ENCODE results near the gene SUCO. TPM values are rescaled to one million over a fixed set of nuclear protein-coding genes. Genes with fewer than 3 reads are reported as not detected.

Gene SUCO
- total and polyA plus RNA-seq, 2 donors = 27.2 to 30.5 TPM

DNA sequence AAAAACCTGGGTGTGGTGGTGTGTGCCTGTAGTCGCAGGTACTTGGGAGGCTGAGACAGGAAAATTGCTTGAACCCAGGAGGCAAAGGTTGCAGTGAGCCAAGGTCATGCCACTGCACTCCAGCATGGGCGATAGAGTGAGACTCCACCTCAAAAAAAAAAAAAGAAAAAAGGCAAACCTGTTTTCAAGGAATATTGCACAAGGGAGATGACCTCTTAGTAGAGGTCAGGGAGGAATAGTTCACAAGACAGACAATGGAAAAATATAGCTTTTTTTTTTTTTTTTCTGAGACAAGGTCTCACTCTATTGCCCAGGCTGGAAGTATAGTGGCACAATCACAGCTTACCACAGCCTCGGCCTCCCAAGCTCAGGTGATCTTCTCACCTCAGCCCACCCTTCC, 22.5 kb upstream of the SUCO start:
- Histone ChIP-seq H3K9me3 (ENCODE audit: control insufficient read depth in 2 of 2, insufficient read depth in 1 of 2, low read length in 1 of 2) (no peaks in the 10 kb centered on the region), H3K4me3 (ENCODE audit: low read length in 2 of 2) (no peak overlapping the region), H3K4me1 (ENCODE audit: control insufficient read depth in 2 of 2, insufficient read depth in 2 of 2, low read length in 2 of 2) (no peaks in the 10 kb centered on the region), H3K36me3 (ENCODE audit: control insufficient read depth in 2 of 2, insufficient read depth in 2 of 2, low read length in 1 of 2) (no peaks in the 10 kb centered on the region), H3K27me3 (ENCODE audit: control insufficient read depth in 2 of 2, insufficient read depth in 1 of 2, low read length in 1 of 2) (no peaks in the 10 kb centered on the region), H3K27ac (ENCODE audit: low read depth in 1 of 2, low read length in 1 of 2) (no peak overlapping the region)
- DNase-seq (ENCODE audit: low read depth in 6 of 9, low spot score in 9 of 9) = no peak
- over 99% methylated on average over 3 of the region's 3 CpGs for WGBS

DNA sequence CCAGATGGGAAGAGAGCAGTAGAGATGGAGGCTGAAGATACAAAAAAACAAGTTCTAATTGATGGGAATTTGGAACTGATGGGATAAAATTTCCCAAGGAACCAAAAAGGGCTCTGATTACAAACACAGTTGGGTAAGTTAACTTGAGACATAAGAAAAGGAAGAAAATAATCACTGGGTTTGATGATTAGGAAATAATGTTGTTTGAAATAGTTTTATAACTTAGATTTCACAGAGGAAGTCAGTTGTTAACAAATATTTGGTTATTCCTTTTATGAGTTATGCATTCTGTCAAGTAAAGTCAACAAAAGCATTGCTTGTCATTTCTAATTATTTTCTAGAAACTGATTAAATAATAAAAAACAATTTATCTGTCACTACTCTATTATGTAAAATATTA, 20.4 kb upstream of the SUCO start:
- Histone ChIP-seq H3K27ac (ENCODE audit: low read depth in 1 of 2, low read length in 1 of 2) (no peak overlapping the region), H3K9me3 (ENCODE audit: control insufficient read depth in 2 of 2, insufficient read depth in 1 of 2, low read length in 1 of 2) (no peaks in the 10 kb centered on the region), H3K4me1 (ENCODE audit: control insufficient read depth in 2 of 2, insufficient read depth in 2 of 2, low read length in 2 of 2) (no peaks in the 10 kb centered on the region), H3K36me3 (ENCODE audit: control insufficient read depth in 2 of 2, insufficient read depth in 2 of 2, low read length in 1 of 2) (no peaks in the 10 kb centered on the region), H3K4me3 (ENCODE audit: low read length in 2 of 2) (no peak overlapping the region), H3K27me3 (ENCODE audit: control insufficient read depth in 2 of 2, insufficient read depth in 1 of 2, low read length in 1 of 2) (no peaks in the 10 kb centered on the region)
- no peak for DNase-seq (ENCODE audit: low read depth in 6 of 9, low spot score in 9 of 9)

DNA sequence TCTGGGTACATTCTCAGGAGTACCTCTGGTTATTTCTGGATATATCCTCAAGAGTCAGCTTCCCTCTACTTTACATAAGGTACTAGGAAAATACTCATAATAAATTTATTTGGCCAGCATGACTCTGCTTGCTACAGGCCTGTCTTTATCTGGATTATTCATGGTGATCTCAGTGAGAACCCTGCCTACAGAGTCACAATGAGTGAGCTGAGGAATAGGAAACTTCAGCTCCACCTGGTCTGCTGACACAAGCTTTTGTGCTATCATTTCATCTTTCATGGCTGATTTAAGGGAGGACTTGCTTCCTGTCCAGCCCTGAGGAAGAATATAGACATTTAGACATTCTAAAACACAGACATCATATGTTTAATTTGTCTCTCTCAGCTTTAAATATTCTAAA, 19.5 kb upstream of the SUCO start:
- no peaks in the 10 kb centered on the region for H3K9me3 ChIP-seq (ENCODE audit: control insufficient read depth in 2 of 2, insufficient read depth in 1 of 2, low read length in 1 of 2)
- H3K4me3 ChIP-seq (ENCODE audit: low read length in 2 of 2) = no peak overlapping the region
- no peaks in the 10 kb centered on the region for H3K36me3 ChIP-seq (ENCODE audit: control insufficient read depth in 2 of 2, insufficient read depth in 2 of 2, low read length in 1 of 2)
- no peaks in the 10 kb centered on the region for H3K4me1 ChIP-seq (ENCODE audit: control insufficient read depth in 2 of 2, insufficient read depth in 2 of 2, low read length in 2 of 2)
- no peak overlapping the region for H3K27ac ChIP-seq (ENCODE audit: low read depth in 1 of 2, low read length in 1 of 2)
- no peak for DNase-seq (ENCODE audit: low read depth in 6 of 9, low spot score in 9 of 9)
- H3K27me3 ChIP-seq (ENCODE audit: control insufficient read depth in 2 of 2, insufficient read depth in 1 of 2, low read length in 1 of 2) = no peaks in the 10 kb centered on the region

DNA sequence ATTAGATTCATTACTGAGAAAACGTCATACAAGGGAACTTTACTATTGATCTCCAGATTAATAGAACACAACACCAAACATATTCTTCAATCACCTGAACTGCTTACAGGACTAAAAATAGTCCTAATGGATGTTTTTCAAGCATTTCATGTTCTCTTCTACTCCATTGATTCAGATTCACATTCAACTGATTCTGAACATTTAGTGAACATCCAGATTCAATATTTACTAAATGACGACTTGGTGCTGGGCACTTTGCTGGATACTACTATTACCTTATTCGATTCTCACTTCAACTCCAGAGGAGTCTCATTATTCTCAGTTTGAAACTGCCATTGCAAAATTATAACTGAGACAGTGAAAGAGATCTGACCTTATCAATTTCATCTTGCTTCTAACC, 18.8 kb upstream of the SUCO start:
- Histone ChIP-seq H3K4me3 (ENCODE audit: low read length in 2 of 2) (no peak overlapping the region), H3K27me3 (ENCODE audit: control insufficient read depth in 2 of 2, insufficient read depth in 1 of 2, low read length in 1 of 2) (no peaks in the 10 kb centered on the region), H3K4me1 (ENCODE audit: control insufficient read depth in 2 of 2, insufficient read depth in 2 of 2, low read length in 2 of 2) (no peaks in the 10 kb centered on the region), H3K27ac (ENCODE audit: low read depth in 1 of 2, low read length in 1 of 2) (no peak overlapping the region), H3K36me3 (ENCODE audit: control insufficient read depth in 2 of 2, insufficient read depth in 2 of 2, low read length in 1 of 2) (no peaks in the 10 kb centered on the region), H3K9me3 (ENCODE audit: control insufficient read depth in 2 of 2, insufficient read depth in 1 of 2, low read length in 1 of 2) (no peaks in the 10 kb centered on the region)
- WGBS = 95% methylated on average over 3 of the region's 3 CpGs
- DNase-seq (ENCODE audit: low read depth in 6 of 9, low spot score in 9 of 9) = no peak

DNA sequence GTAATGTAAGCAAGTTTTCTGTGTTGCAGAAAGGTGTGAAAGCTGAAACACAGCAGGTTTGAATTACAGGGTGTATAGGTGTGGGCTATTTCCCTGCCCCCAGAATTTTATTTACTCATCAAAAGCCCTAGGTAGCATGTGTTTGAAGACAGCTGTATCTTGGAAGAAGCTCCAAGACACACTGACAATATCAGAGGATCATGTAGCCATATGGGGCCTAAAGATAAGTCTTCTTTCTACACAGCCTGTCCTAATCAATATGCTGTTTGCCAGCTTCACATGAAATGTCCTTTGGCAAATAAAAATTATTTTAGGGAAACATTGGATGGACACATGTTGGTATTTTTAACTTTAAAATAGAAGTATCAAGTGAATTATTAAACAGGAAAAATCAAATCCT, 17.5 kb upstream of the SUCO start:
- no peak for DNase-seq (ENCODE audit: low read depth in 6 of 9, low spot score in 9 of 9)
- no peak overlapping the region for H3K27ac ChIP-seq (ENCODE audit: low read depth in 1 of 2, low read length in 1 of 2)
- no peaks in the 10 kb centered on the region for H3K4me1 ChIP-seq (ENCODE audit: control insufficient read depth in 2 of 2, insufficient read depth in 2 of 2, low read length in 2 of 2)
- H3K9me3 ChIP-seq (ENCODE audit: control insufficient read depth in 2 of 2, insufficient read depth in 1 of 2, low read length in 1 of 2) = no peaks in the 10 kb centered on the region
- no peak overlapping the region for H3K4me3 ChIP-seq (ENCODE audit: low read length in 2 of 2)
- no peaks in the 10 kb centered on the region for H3K36me3 ChIP-seq (ENCODE audit: control insufficient read depth in 2 of 2, insufficient read depth in 2 of 2, low read length in 1 of 2)
- no peaks in the 10 kb centered on the region for H3K27me3 ChIP-seq (ENCODE audit: control insufficient read depth in 2 of 2, insufficient read depth in 1 of 2, low read length in 1 of 2)

DNA sequence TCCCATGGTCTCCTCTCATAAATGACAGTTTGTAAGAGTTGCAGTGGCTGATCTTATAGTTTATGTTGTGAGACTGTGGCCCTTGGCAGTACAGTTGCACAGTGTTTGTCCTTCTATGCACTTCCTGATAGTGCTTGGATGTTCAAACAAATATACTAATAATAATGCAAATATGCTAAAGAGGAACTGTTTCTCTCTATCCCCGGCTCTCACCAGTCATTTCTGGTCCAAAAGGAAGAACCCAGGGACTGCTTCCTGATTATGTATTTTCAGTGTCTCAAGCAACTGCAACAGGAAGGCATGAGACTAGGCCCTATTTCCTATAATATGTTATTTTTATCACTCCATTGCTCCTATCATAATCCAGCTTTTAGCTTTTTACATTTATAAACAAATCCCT, 17.0 kb upstream of the SUCO start:
- no peak for DNase-seq (ENCODE audit: low read depth in 6 of 9, low spot score in 9 of 9)
- no peaks in the 10 kb centered on the region for H3K9me3 ChIP-seq (ENCODE audit: control insufficient read depth in 2 of 2, insufficient read depth in 1 of 2, low read length in 1 of 2)
- no peaks in the 10 kb centered on the region for H3K36me3 ChIP-seq (ENCODE audit: control insufficient read depth in 2 of 2, insufficient read depth in 2 of 2, low read length in 1 of 2)
- no peaks in the 10 kb centered on the region for H3K4me1 ChIP-seq (ENCODE audit: control insufficient read depth in 2 of 2, insufficient read depth in 2 of 2, low read length in 2 of 2)
- no peak overlapping the region for H3K27ac ChIP-seq (ENCODE audit: low read depth in 1 of 2, low read length in 1 of 2)
- WGBS = 74% methylated on average over 1 of the region's 1 CpG
- H3K27me3 ChIP-seq (ENCODE audit: control insufficient read depth in 2 of 2, insufficient read depth in 1 of 2, low read length in 1 of 2) = no peaks in the 10 kb centered on the region
- H3K4me3 ChIP-seq (ENCODE audit: low read length in 2 of 2) = no peak overlapping the region

DNA sequence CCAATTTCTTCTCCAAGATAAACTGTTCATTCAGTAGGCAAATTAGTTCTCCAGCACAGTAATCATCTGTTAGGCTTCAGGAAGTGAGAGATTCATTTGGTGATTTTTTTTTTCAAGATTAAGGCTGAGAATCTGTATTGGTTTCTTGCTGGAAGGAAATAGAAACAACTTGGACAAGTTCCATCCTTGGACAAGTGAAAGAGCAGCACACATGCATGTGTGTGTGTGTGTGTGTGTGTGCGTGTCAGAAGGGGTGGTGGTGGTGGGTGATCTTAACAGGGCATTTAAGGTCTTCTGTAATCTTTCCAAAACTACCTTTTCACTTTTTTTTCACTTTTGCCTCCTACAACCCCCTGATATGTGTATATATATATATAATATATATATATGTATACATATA, 15.9 kb upstream of the SUCO start:
- H3K4me1 ChIP-seq (ENCODE audit: control insufficient read depth in 2 of 2, insufficient read depth in 2 of 2, low read length in 2 of 2) = no peaks in the 10 kb centered on the region
- no peaks in the 10 kb centered on the region for H3K9me3 ChIP-seq (ENCODE audit: control insufficient read depth in 2 of 2, insufficient read depth in 1 of 2, low read length in 1 of 2)
- H3K4me3 ChIP-seq (ENCODE audit: low read length in 2 of 2) = no peak overlapping the region
- no peak for DNase-seq (ENCODE audit: low read depth in 6 of 9, low spot score in 9 of 9)
- H3K27me3 ChIP-seq (ENCODE audit: control insufficient read depth in 2 of 2, insufficient read depth in 1 of 2, low read length in 1 of 2) = no peaks in the 10 kb centered on the region
- no peak overlapping the region for H3K27ac ChIP-seq (ENCODE audit: low read depth in 1 of 2, low read length in 1 of 2)
- H3K36me3 ChIP-seq (ENCODE audit: control insufficient read depth in 2 of 2, insufficient read depth in 2 of 2, low read length in 1 of 2) = no peaks in the 10 kb centered on the region
- 100% methylated on average over 1 of the region's 1 CpG for WGBS

DNA sequence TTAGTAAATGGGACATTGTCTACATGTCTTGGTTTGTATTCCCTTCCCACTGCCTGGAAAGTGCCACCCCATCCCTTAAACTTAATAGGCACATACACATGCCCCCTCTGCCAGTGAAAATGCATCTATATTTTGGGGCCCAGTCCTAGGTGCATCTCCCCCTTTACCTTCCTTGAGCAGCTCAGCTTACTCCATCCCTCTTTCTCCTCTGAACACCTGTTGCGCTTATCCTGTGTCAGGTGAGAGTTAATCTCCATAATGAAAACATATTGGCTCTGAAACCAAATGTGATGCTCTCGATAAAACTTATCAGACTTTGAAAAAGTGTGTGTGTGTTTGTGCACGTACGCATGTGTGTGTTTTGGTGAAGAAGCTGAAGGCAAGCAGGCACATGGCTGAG, 15.4 kb upstream of the SUCO start:
- no peaks in the 10 kb centered on the region for H3K36me3 ChIP-seq (ENCODE audit: control insufficient read depth in 2 of 2, insufficient read depth in 2 of 2, low read length in 1 of 2)
- H3K27me3 ChIP-seq (ENCODE audit: control insufficient read depth in 2 of 2, insufficient read depth in 1 of 2, low read length in 1 of 2) = no peaks in the 10 kb centered on the region
- no peaks in the 10 kb centered on the region for H3K4me1 ChIP-seq (ENCODE audit: control insufficient read depth in 2 of 2, insufficient read depth in 2 of 2, low read length in 2 of 2)
- no peak overlapping the region for H3K27ac ChIP-seq (ENCODE audit: low read depth in 1 of 2, low read length in 1 of 2)
- no peak for DNase-seq (ENCODE audit: low read depth in 6 of 9, low spot score in 9 of 9)
- no peak overlapping the region for H3K4me3 ChIP-seq (ENCODE audit: low read length in 2 of 2)
- H3K9me3 ChIP-seq (ENCODE audit: control insufficient read depth in 2 of 2, insufficient read depth in 1 of 2, low read length in 1 of 2) = no peaks in the 10 kb centered on the region
- 98% methylated on average over 4 of the region's 4 CpGs for WGBS

DNA sequence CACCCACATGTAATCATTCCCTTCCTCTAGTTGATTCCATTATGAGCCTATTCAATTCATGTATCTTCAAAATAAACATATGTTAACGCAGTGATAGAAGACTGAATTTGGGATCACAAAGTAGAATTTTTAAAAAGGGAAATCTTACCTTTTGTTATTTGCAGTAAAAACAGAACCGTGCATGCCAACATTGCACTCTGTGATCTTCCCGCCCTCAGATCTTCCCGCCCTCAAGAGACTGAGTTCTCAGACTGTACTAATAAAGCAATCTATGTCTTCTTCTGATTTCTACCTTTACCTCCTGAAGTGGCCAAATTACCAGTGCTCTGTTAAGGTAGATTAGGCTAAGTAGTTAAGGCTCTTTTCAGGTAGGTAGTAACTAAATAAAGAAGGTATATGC, 3.6 kb upstream of the SUCO start:
- H3K27ac ChIP-seq (ENCODE audit: low read depth in 1 of 2, low read length in 1 of 2) = no peak overlapping the region
- no peak overlapping the region for H3K4me3 ChIP-seq (ENCODE audit: low read length in 2 of 2)
- DNase-seq (ENCODE audit: low read depth in 6 of 9, low spot score in 9 of 9) = no peak
- peaks cover 0 to 11% of the 10 kb centered on the region in 2 donors for H3K4me1 ChIP-seq (ENCODE audit: control insufficient read depth in 2 of 2, insufficient read depth in 2 of 2, low read length in 2 of 2)
- no peaks in the 10 kb centered on the region for H3K36me3 ChIP-seq (ENCODE audit: control insufficient read depth in 2 of 2, insufficient read depth in 2 of 2, low read length in 1 of 2)
- no peaks in the 10 kb centered on the region for H3K27me3 ChIP-seq (ENCODE audit: control insufficient read depth in 2 of 2, insufficient read depth in 1 of 2, low read length in 1 of 2)
- 95% methylated on average over 4 of the region's 4 CpGs for WGBS
- H3K9me3 ChIP-seq (ENCODE audit: control insufficient read depth in 2 of 2, insufficient read depth in 1 of 2, low read length in 1 of 2) = no peaks in the 10 kb centered on the region

DNA sequence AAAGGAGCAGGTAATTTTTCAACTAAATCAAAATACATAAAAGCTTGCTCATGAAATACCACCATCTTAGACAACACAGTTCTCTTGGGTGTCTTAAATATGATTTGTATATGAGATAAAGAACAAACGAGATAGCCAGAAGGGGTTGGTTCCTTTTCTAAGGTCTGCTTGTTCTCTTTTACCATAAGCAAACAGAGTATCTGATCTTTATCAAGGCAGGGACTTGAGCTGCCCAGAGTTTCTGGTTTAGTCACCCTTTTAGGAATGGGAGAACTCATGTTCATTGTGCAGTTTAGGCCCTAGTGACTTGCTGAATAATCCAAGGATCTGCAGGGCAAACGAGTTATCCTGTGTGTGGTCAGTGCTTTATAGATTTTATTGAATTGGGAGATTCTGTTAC, 3.0 kb upstream of the SUCO start:
- H3K4me3 ChIP-seq (ENCODE audit: low read length in 2 of 2) = no peak overlapping the region
- no peak for DNase-seq (ENCODE audit: low read depth in 6 of 9, low spot score in 9 of 9)
- 83% methylated on average over 2 of the region's 2 CpGs for WGBS

More for the DNA sequence above, 3.0 kb upstream of the SUCO start:
- Histone ChIP-seq H3K9me3 (ENCODE audit: control insufficient read depth in 2 of 2, insufficient read depth in 1 of 2, low read length in 1 of 2) (no peaks in the 10 kb centered on the region), H3K27ac (ENCODE audit: low read depth in 1 of 2, low read length in 1 of 2) (no peak overlapping the region), H3K4me1 (ENCODE audit: control insufficient read depth in 2 of 2, insufficient read depth in 2 of 2, low read length in 2 of 2) (peaks cover 0 to 11% of the 10 kb centered on the region in 2 donors), H3K36me3 (ENCODE audit: control insufficient read depth in 2 of 2, insufficient read depth in 2 of 2, low read length in 1 of 2) (no peaks in the 10 kb centered on the region), H3K27me3 (ENCODE audit: control insufficient read depth in 2 of 2, insufficient read depth in 1 of 2, low read length in 1 of 2) (no peaks in the 10 kb centered on the region)
